ENCODE data around the gene CPSF4. TPM values are rescaled to one million over a fixed set of nuclear protein-coding genes. Genes with fewer than 3 reads are reported as not detected.

Gene CPSF4
- total RNA-seq, 4 donors from 2014 or later, result 13.6 to 34.6 (median 23.0) TPM

DNA sequence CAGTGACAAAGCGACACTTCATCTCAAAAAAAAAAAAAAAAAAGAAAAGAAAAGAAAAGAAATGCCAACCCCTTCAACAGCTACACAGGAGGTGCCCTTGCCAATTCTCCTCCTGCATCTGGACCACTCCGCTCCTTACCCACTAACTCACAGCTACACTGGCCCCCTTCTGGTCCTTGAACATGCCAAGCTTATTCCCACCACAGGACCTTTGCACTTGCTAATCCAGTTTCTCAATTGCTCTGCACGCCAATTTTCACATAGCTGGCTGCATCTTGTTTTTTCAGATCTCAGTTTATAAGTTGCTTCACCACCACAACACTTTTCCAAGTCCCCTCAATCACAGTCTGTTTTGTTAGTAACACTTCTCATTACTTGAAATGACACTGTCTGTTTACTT is 35.9 kb upstream of the CPSF4 start:
- TF ChIP-seq POLR2A (IDR thresholded peaks at IDR 0.05) (no peak), EP300 (IDR thresholded peaks at IDR 0.05) (no peak), POLR2AphosphoS5 (IDR thresholded peaks at IDR 0.05) (no peak)
- TF ChIP-seq, protein P1, sequence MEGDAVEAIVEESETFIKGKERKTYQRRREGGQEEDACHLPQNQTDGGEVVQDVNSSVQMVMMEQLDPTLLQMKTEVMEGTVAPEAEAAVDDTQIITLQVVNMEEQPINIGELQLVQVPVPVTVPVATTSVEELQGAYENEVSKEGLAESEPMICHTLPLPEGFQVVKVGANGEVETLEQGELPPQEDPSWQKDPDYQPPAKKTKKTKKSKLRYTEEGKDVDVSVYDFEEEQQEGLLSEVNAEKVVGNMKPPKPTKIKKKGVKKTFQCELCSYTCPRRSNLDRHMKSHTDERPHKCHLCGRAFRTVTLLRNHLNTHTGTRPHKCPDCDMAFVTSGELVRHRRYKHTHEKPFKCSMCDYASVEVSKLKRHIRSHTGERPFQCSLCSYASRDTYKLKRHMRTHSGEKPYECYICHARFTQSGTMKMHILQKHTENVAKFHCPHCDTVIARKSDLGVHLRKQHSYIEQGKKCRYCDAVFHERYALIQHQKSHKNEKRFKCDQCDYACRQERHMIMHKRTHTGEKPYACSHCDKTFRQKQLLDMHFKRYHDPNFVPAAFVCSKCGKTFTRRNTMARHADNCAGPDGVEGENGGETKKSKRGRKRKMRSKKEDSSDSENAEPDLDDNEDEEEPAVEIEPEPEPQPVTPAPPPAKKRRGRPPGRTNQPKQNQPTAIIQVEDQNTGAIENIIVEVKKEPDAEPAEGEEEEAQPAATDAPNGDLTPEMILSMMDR (IDR thresholded peaks at IDR 0.05), result no peak
- Histone ChIP-seq H3K27me3 (no peaks in the 10 kb centered on the region), H3K36me3 (peaks cover 0 to 73% of the 10 kb centered on the region in 2 donors), H3K4me3 (no peak overlapping the region), H3K4me1 (peaks cover 3 to 42% (median 12%) of the 10 kb centered on the region in 3 donors), H3K9me3 (no peaks in the 10 kb centered on the region), H3K27ac (no peak overlapping the region)
- no peak for ATAC-seq
- 97 to 100% methylated on average over 1 to 3 of the region's 3 CpGs for WGBS, 2 donors (ENCODE audit: low coverage in 1 of 2)

GRCh38 chr7:99403764-99404163 is 35.0 kb upstream of the CPSF4 start:
- WGBS, 2 donors (ENCODE audit: low coverage in 1 of 2), result 90% methylated on average over 2 to 5 of the region's 5 CpGs
- peaks cover 3 to 42% (median 12%) of the 10 kb centered on the region in 3 donors for H3K4me1 ChIP-seq
- TF ChIP-seq POLR2A (IDR thresholded peaks at IDR 0.05) (no peak), POLR2AphosphoS5 (IDR thresholded peaks at IDR 0.05) (no peak), EP300 (IDR thresholded peaks at IDR 0.05) (no peak)
- TF ChIP-seq, protein P1 (IDR thresholded peaks at IDR 0.05), result no peak
- H3K4me3 ChIP-seq, result no peak overlapping the region
- H3K36me3 ChIP-seq, result peaks cover 0 to 64% of the 10 kb centered on the region in 2 donors
- H3K9me3 ChIP-seq, result no peaks in the 10 kb centered on the region
- H3K27ac ChIP-seq, result no peak overlapping the region
- H3K27me3 ChIP-seq, result no peaks in the 10 kb centered on the region
- no peak for ATAC-seq

DNA sequence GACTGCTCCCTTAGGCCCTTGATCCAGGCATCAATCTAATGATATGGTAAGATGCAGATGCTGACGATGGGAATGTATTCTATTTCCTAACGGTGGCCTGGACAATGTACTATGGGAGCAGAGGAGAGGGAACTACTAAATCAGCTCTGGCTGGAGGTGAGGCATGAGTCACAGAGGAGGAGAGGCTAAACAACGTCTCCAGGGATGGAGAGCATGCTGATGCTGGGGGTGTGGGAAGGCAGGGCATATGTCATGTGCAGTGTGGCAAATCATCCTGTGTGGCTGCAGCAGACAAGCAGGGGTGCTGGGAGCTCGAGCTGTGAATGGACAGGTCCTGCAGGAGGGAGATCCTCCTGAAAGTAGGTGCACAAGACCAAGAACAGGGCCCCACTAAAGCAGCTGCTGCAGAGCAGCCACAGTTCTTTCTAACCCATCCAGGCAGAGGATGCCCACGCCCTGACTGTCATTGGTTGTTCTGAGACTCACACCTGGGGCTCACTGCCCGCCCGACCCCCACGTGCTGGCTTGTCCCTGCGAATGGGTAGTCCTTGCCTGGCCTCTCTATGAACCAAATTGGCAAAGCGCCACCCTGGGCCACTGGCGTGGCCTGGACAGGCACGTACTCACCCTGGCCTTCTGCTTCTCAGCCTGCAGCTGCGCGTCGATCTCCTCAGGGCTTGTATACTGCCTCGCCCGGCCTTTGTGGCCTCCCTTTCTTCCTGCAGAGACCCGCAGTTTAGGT is 34.3 kb upstream of the CPSF4 start:
- Histone ChIP-seq H3K27me3 (no peaks in the 10 kb centered on the region), H3K4me1 (peaks cover 3 to 44% (median 14%) of the 10 kb centered on the region in 3 donors), H3K36me3 (peaks cover 0 to 57% of the 10 kb centered on the region in 2 donors), H3K4me3 (no peak overlapping the region), H3K27ac (no peak overlapping the region), H3K9me3 (no peaks in the 10 kb centered on the region)
- no peak for TF ChIP-seq EP300 (IDR thresholded peaks at IDR 0.05)
- no peak for TF ChIP-seq POLR2AphosphoS5 (IDR thresholded peaks at IDR 0.05)
- no peak for TF ChIP-seq POLR2A (IDR thresholded peaks at IDR 0.05)
- TF ChIP-seq, protein P1 (IDR thresholded peaks at IDR 0.05), result no peak
- 30% methylated on average over 2 of the region's 18 CpGs; no CpG with 5 or more reads in 1 of the 2 donors for WGBS, 2 donors (ENCODE audit: low coverage in 1 of 2)
- ATAC-seq, result no peak

- peaks cover 3 to 49% (median 20%) of the 10 kb centered on the region in 3 donors for H3K4me1 ChIP-seq
- peaks cover 0 to 52% of the 10 kb centered on the region in 2 donors for H3K36me3 ChIP-seq
- TF ChIP-seq, protein P1 (IDR thresholded peaks at IDR 0.05), result no peak
- no peak for TF ChIP-seq POLR2AphosphoS5 (IDR thresholded peaks at IDR 0.05)
- TF ChIP-seq EP300 (IDR thresholded peaks at IDR 0.05), result no peak
- TF ChIP-seq POLR2A (IDR thresholded peaks at IDR 0.05), result no peak
- ATAC-seq, result no peak
- no peak overlapping the region for H3K4me3 ChIP-seq
- 80% methylated on average over 7 of the region's 10 CpGs; no CpG with 5 or more reads in 1 of the 2 donors for WGBS, 2 donors (ENCODE audit: low coverage in 1 of 2)
- H3K27me3 ChIP-seq, result no peaks in the 10 kb centered on the region
- H3K9me3 ChIP-seq, result no peaks in the 10 kb centered on the region
- no peak overlapping the region for H3K27ac ChIP-seq
Measured at GRCh38 chr7:99404977-99405320, 33.8 kb upstream of the CPSF4 start.

- TF ChIP-seq POLR2AphosphoS5 (IDR thresholded peaks at IDR 0.05) (no peak), POLR2A (IDR thresholded peaks at IDR 0.05) (no peak), EP300 (IDR thresholded peaks at IDR 0.05) (no peak)
- TF ChIP-seq, protein P1 (IDR thresholded peaks at IDR 0.05), result no peak
- no peak for ATAC-seq
- no peaks in the 10 kb centered on the region for H3K27me3 ChIP-seq
- peaks cover 3 to 60% (median 21%) of the 10 kb centered on the region in 3 donors for H3K4me1 ChIP-seq
- no peak overlapping the region for H3K27ac ChIP-seq
- 60 to 80% methylated on average over 1 of the region's 1 CpG for WGBS, 2 donors (ENCODE audit: low coverage in 1 of 2)
- H3K36me3 ChIP-seq, result peaks cover 0 to 51% of the 10 kb centered on the region in 2 donors
- H3K4me3 ChIP-seq, result no peak overlapping the region
- H3K9me3 ChIP-seq, result no peaks in the 10 kb centered on the region
Measured at GRCh38 chr7:99406557-99406956, 32.2 kb upstream of the CPSF4 start.

Data from gastroesophageal sphincter (tissue), 4 donors.